ENCODE data around the gene RFFL.

DNA sequence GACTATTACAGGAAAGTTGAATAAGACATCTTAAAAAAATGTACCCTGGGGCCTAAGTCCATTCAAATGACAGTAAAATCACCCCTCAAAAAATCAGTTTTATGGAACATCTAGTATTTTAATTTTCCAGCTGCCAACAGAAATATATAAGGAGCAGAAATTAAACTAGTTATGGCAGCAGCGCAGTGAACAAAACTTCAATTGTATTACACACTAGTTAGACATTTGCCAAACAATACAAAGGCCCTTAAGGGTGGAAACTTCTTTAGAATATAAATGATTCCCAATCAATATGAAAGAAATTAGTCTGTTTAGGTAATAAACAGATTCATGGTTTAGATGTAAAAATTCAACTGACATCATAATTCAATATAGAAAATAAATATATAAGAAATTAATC lies 18.1 kb upstream of the RFFL start:
- TF ChIP-seq, protein P1, sequence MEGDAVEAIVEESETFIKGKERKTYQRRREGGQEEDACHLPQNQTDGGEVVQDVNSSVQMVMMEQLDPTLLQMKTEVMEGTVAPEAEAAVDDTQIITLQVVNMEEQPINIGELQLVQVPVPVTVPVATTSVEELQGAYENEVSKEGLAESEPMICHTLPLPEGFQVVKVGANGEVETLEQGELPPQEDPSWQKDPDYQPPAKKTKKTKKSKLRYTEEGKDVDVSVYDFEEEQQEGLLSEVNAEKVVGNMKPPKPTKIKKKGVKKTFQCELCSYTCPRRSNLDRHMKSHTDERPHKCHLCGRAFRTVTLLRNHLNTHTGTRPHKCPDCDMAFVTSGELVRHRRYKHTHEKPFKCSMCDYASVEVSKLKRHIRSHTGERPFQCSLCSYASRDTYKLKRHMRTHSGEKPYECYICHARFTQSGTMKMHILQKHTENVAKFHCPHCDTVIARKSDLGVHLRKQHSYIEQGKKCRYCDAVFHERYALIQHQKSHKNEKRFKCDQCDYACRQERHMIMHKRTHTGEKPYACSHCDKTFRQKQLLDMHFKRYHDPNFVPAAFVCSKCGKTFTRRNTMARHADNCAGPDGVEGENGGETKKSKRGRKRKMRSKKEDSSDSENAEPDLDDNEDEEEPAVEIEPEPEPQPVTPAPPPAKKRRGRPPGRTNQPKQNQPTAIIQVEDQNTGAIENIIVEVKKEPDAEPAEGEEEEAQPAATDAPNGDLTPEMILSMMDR (IDR thresholded peaks at IDR 0.05), result no peak
- no peak for TF ChIP-seq POLR2A (IDR thresholded peaks at IDR 0.05)

Measured in uterus (tissue), 2 donors.